Transverse colon (tissue), 4 donors: ENCODE measurements around the gene SETD1A. TPM values are rescaled to one million over a fixed set of nuclear protein-coding genes. Genes with fewer than 3 reads are reported as not detected.

Experiments used
- DNase-seq: peaks from one replicate; pipeline ENCODE4 v3.0.0-alpha.2; 2019
- H3K27ac ChIP-seq, 4 donors: fragments of 200-600 bp; sonication (generic); 2 replicates each; pipeline ENCODE4 v1.5.1; 2016 to 2018; ENCODE audit warnings: inconsistent platforms in 4 of 4
- H3K27me3 ChIP-seq: fragments of 200-600 bp; sonication (generic); 2 replicates; pipeline ENCODE4 v1.5.1; 2017; ENCODE audit warnings: inconsistent platforms
- H3K36me3 ChIP-seq, 4 donors: fragments of 200-600 bp; sonication (generic); 2 replicates each; pipeline ENCODE4 v1.5.1; 2017 to 2019; ENCODE audit warnings: inconsistent platforms in 4 of 4
- H3K4me1 ChIP-seq, 4 donors: fragments of 200-600 bp; sonication (generic); 2 replicates each; pipeline ENCODE4 v1.5.1; 2017 to 2020; ENCODE audit warnings: inconsistent platforms in 4 of 4
- H3K4me3 ChIP-seq, 4 donors: fragments of 200-600 bp; sonication (generic); 1 replicate in 1 of 4; 2 replicates in 3 of 4; pipeline versions ENCODE4 v1.5.1 to v1.6.1; 2017 to 2019; ENCODE audit warnings: inconsistent platforms in 4 of 4
- H3K9me3 ChIP-seq, 2 donors: fragments of 200-600 bp; sonication (generic); 2 replicates each; pipeline ENCODE4 v1.5.1; 2017 to 2019; ENCODE audit warnings: inconsistent platforms in 2 of 2
- CTCF ChIP-seq, 5 experiments: fragments of 200-600 bp in 3 of 5; fragments of 450-650 bp in 2 of 5; sonication (generic) in 3 of 5; IDR thresholded peaks; 1 replicate in 2 of 5; 2 replicates in 3 of 5; pipeline ENCODE4 v1.5.1; 2016 to 2017; ENCODE audit warnings: antibody characterized with exemption in 5 of 5, inconsistent platforms in 3 of 5, mild to moderate bottlenecking in 2 of 5, moderate library complexity in 1 of 5
- EP300 ChIP-seq: sonication (generic); formaldehyde crosslinking; IDR thresholded peaks from one replicate; pipeline ENCODE4 v1.6.1; 2017; ENCODE audit warnings: antibody characterized with exemption, low read depth
- POLR2A ChIP-seq: fragments of 450-650 bp; IDR thresholded peaks from one replicate; pipeline ENCODE4 v1.6.1; 2016; ENCODE audit warnings: antibody characterized with exemption, mild to moderate bottlenecking, moderate library complexity
- POLR2AphosphoS5 ChIP-seq, 3 donors: sonication (generic); formaldehyde crosslinking; IDR thresholded peaks; one replicate each; pipeline ENCODE4 v1.6.1; 2016; ENCODE audit warnings: antibody characterized with exemption in 3 of 3
- WGBS, 2 donors: methylation state at CpG; one replicate each; pipeline ENCODE4 v1.1.5; 2018; ENCODE audit warnings: low coverage in 1 of 2; 5-methylcytosine and 5-hydroxymethylcytosine counted together
- in situ Hi-C, 4 donors: fragments of 200-750 bp; cut with MboI; loops; one replicate each; pipeline versions ENCODE4 v1.15.0 to v1.15.1; 2017; ENCODE audit warnings: low sequenced_read_pairs in 3 of 4, low pct_ligation_motif_present in 1 of 4, low pct_unique_long_range_greater_than_20kb in 1 of 4
- intact Hi-C: fragments of 100-400 bp; cut with DNase I; formaldehyde crosslinking; loops from one replicate; pipeline ENCODE4 v1.15.1; 2023; ENCODE audit warnings: low total_unique reads
- total RNA-seq, 4 donors: library from RNA; depleted of rRNA; stranded (reverse); fragments of >200 nt; gene quantifications; one replicate each; pipeline ENCODE4 v1.1.0, GENCODE V29; 2016

Gene SETD1A
- total RNA-seq, 4 donors from 2014 or later: 5.3 to 37.0 (median 10.8) TPM

- H3K9me3 ChIP-seq: no peaks in the 10 kb centered on the region
- no peaks in the 10 kb centered on the region for H3K27me3 ChIP-seq
- 72% methylated on average over 10 of the region's 10 CpGs; no CpG with 5 or more reads in 1 of the 2 donors for WGBS, 2 donors
- intact Hi-C loops: no loop called here
- H3K4me1 ChIP-seq: peaks cover 7 to 30% (median 16%) of the 10 kb centered on the region in 4 donors
- TF ChIP-seq EP300 (no peak), POLR2A (no peak)
- in situ Hi-C loops: no loop called here
- no peak overlapping the region for H3K27ac ChIP-seq
- no peak for DNase-seq
- peaks cover 0 to 4% (median under 1%) of the 10 kb centered on the region in 4 donors for H3K36me3 ChIP-seq
- H3K4me3 ChIP-seq: no peak overlapping the region
Measured at GRCh38 chr16:30925995-30926811, 31.4 kb upstream of the SETD1A start.

GRCh38 chr16:30926937-30927788, 30.4 kb upstream of the SETD1A start:
- in situ Hi-C loops (no loop called here), intact Hi-C loops (no loop called here)
- TF ChIP-seq EP300 (no peak), POLR2A (no peak), CTCF (IDR thresholded peaks at IDR 0.05) (no peak), POLR2AphosphoS5 (IDR thresholded peaks at IDR 0.05) (no peak)
- Histone ChIP-seq H3K4me1 (peaks cover 6 to 23% (median 11%) of the 10 kb centered on the region in 4 donors), H3K27ac (no peak overlapping the region), H3K9me3 (no peaks in the 10 kb centered on the region), H3K36me3 (peaks cover 0 to 6% (median 2%) of the 10 kb centered on the region in 4 donors), H3K4me3 (no peak overlapping the region), H3K27me3 (no peaks in the 10 kb centered on the region)
- 92 to 95% methylated on average over 4 to 21 of the region's 22 CpGs for WGBS, 2 donors
- no peak for DNase-seq

- Histone ChIP-seq H3K9me3 (no peaks in the 10 kb centered on the region), H3K4me1 (peaks cover 6 to 23% (median 11%) of the 10 kb centered on the region in 4 donors), H3K4me3 (no peak overlapping the region), H3K27ac (no peak overlapping the region), H3K27me3 (no peaks in the 10 kb centered on the region), H3K36me3 (peaks cover 0 to 6% (median 2%) of the 10 kb centered on the region in 4 donors)
- peak; percentile 41 for DNase-seq
- in situ Hi-C loops: no loop called here
- intact Hi-C loops: no loop called here
- 60 to 100% methylated on average over 1 to 13 of the region's 15 CpGs for WGBS, 2 donors
- no peak for TF ChIP-seq CTCF (IDR thresholded peaks at IDR 0.05)
Measured at GRCh38 chr16:30927789-30928378, 29.7 kb upstream of the SETD1A start.

GRCh38 chr16:30928390-30928789, 29.2 kb upstream of the SETD1A start:
- H3K9me3 ChIP-seq: no peaks in the 10 kb centered on the region
- no peak overlapping the region for H3K4me3 ChIP-seq
- in situ Hi-C loops (no loop called here), intact Hi-C loops (no loop called here)
- H3K36me3 ChIP-seq: peaks cover 0 to 10% (median 2%) of the 10 kb centered on the region in 4 donors
- TF ChIP-seq EP300 (no peak), POLR2AphosphoS5 (IDR thresholded peaks at IDR 0.05) (no peak), CTCF (IDR thresholded peaks at IDR 0.05) (no peak), POLR2A (no peak)
- DNase-seq: no peak
- no peaks in the 10 kb centered on the region for H3K27me3 ChIP-seq
- H3K4me1 ChIP-seq: peaks cover 6 to 23% (median 11%) of the 10 kb centered on the region in 4 donors
- no peak overlapping the region for H3K27ac ChIP-seq
- WGBS, 2 donors: 91% methylated on average over 11 of the region's 11 CpGs; no CpG with 5 or more reads in 1 of the 2 donors
